Bronchial epithelial cell (primary cell): Measurements from ENCODE around the gene CNTNAP2. TPM values are rescaled to one million over a fixed set of nuclear protein-coding genes. Genes with fewer than 3 reads are reported as not detected.

Experiments used
- DNase-seq: peaks from one replicate; pipeline ENCODE4 v3.0.0-alpha.2; 2010; ENCODE audit warnings: low read depth
- FAIRE-seq: peaks from 2 replicates; lab custom pipeline; 2011; peaks lifted over from hg19 to GRCh38; lab: Jason Lieb, UNC
- H3K27me3 ChIP-seq: 2 replicates; pipeline ENCODE4 v1.5.1; 2011; ENCODE audit warnings: low read length; ENCODE audit not compliant: control insufficient read depth, insufficient read depth
- H3K36me3 ChIP-seq: 2 replicates; pipeline ENCODE4 v1.5.1; 2011; ENCODE audit warnings: low read length; ENCODE audit not compliant: control insufficient read depth, insufficient read depth
- H3K4me3 ChIP-seq: 2 replicates; pipeline ENCODE4 v1.5.1; 2011; ENCODE audit warnings: mild to moderate bottlenecking, low read depth, low read length, control low read depth
- CTCF ChIP-seq: IDR thresholded peaks from 2 replicates; pipeline ENCODE4 v1.5.1; 2011; ENCODE audit warnings: mild to moderate bottlenecking, moderate library complexity, low read length, control low read depth, inconsistent platforms; ENCODE audit not compliant: insufficient read depth, severe bottlenecking
- total RNA-seq: library from RNA; depleted of rRNA; stranded (reverse); fragments of >200 nt; gene quantifications from 2 replicates; pipeline ENCODE4 v1.2.1, GENCODE V29; 2014

CNTNAP2 gene
- total RNA-seq, 1 donor from 2014 or later: 0.26 TPM

GRCh38 chr7:146486519-146486918 lies 369.9 kb downstream of the CNTNAP2 start:
- Histone ChIP-seq H3K36me3 (no peaks in the 10 kb centered on the region), H3K27me3 (no peaks in the 10 kb centered on the region), H3K4me3 (no peak overlapping the region)
- no peak for TF ChIP-seq CTCF
- DNase-seq (no peak), FAIRE-seq (no peak)

GRCh38 chr7:146492017-146492416 lies 375.4 kb downstream of the CNTNAP2 start:
- DNase-seq (no peak), FAIRE-seq (no peak)
- no peak overlapping the region for H3K4me3 ChIP-seq
- no peaks in the 10 kb centered on the region for H3K36me3 ChIP-seq
- no peaks in the 10 kb centered on the region for H3K27me3 ChIP-seq
- no peak for TF ChIP-seq CTCF

- no peak for FAIRE-seq
- TF ChIP-seq CTCF: no peak
- Histone ChIP-seq H3K27me3 (no peaks in the 10 kb centered on the region), H3K36me3 (no peaks in the 10 kb centered on the region), H3K4me3 (no peak overlapping the region)
- no peak for DNase-seq
Measured at GRCh38 chr7:146494952-146495596, 378.5 kb downstream of the CNTNAP2 start.

- no peak for DNase-seq
- H3K4me3 ChIP-seq: no peak overlapping the region
- no peaks in the 10 kb centered on the region for H3K27me3 ChIP-seq
- H3K36me3 ChIP-seq: no peaks in the 10 kb centered on the region
- no peak for TF ChIP-seq CTCF
- FAIRE-seq: no peak
Measured at GRCh38 chr7:146496657-146497056, 380.1 kb downstream of the CNTNAP2 start.

GRCh38 chr7:146499970-146500369 lies 383.4 kb downstream of the CNTNAP2 start:
- Histone ChIP-seq H3K27me3 (no peaks in the 10 kb centered on the region), H3K4me3 (no peak overlapping the region), H3K36me3 (no peaks in the 10 kb centered on the region)
- no peak for TF ChIP-seq CTCF
- no peak for FAIRE-seq
- no peak for DNase-seq

- no peak for FAIRE-seq
- no peak for TF ChIP-seq CTCF
- Histone ChIP-seq H3K27me3 (no peaks in the 10 kb centered on the region), H3K4me3 (no peak overlapping the region), H3K36me3 (no peaks in the 10 kb centered on the region)
- DNase-seq: no peak
Measured at GRCh38 chr7:146503844-146504243, 387.2 kb downstream of the CNTNAP2 start.
